Activated CD4-positive, alpha-beta T cell treated with anti-CD3 and anti-CD28 coated beads, Interleukin-2, Interleukin-6, amounts not matched to agents 100 ng/mL and 50 ng/mL, durations not matched to agents 16 hours and 8 hours (primary cell): ENCODE measurements around the gene SPECC1L.

Experiments
- DNase-seq: peaks from one replicate; pipeline ENCODE4 v3.0.0-alpha.2; 2020

SPECC1L gene

DNA sequence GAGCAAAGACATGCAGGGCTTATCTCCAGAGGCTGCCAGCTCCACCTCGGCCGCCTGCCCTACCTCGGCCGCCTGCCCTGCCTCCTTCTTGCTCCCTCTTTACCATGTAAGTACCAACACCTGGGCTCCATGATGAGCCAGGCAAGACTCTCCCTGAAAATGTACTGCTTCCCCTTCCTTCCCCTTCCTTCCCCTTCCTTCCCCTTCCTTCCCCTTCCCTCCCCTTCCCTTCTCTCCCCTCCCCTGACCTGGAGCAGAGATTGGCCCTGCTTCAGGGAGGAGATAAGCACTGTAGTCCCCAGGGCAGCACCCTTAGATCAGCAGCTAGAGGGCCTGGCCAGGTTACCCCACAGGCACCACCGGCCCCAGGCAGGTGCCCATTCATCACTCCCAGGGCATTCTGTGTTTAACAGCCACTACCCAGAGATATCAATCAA, 131.3 kb downstream of the SPECC1L start:
- DNase-seq, result no peak

GRCh38 chr22:24402460-24403192, 132.0 kb downstream of the SPECC1L start:
- peak; percentile 31 for DNase-seq

DNA sequence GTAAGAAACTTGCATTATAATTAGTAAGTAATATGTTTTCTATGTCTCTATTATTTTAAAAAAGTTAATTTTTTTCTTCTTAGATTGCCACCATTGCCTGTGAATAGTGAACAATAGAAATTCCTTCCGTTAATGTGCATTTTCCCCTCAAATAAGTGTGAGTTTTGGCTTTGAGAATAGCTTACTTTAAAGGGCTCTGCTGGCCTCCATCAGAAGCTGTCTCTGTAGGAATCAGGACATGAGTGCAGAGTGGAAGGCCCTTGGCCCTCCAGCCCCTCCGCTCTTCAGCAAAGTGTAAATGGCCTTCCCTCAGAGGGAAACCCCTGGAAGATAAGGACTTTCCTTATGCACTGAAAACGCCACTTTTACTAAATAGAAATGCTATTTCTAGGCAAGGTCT, 132.7 kb downstream of the SPECC1L start:
- DNase-seq, result no peak

DNA sequence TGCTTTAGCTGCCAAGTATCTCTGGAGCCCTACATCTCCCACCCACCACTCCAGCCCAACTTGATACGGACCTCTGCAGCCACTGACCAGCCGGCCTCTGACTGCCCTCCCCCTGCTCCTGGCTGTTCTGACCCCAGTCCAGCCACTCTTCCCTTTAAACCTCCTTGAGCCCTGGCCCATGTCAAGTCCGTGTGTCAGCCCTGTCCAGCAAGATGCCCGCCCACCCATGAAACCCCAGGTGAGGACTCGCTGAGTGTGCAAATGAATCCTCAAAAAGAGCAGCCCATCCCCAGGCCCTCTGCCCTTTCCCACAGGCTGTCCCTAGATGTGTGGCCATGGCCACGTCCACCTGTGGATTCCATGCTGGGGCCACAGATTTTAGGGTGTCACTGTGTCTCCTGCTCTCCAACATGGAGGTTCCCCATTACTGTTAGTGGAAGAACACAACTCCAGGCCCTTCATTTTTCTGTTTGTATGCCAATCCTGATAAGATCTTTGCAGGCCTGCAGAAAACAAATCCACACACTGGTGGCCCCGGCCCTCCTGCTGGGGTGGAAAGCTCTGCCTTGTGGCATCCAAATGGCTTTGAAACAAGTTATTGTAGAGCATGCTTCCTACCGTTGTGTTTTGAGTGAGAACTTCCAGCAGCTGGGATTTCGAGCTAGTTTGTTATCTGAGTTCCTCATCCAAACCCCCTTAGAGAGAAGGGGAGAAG, 134.1 kb downstream of the SPECC1L start:
- no peak for DNase-seq

GRCh38 chr22:24405631-24406321, 135.1 kb downstream of the SPECC1L start:
- DNase-seq, result no peak

DNA sequence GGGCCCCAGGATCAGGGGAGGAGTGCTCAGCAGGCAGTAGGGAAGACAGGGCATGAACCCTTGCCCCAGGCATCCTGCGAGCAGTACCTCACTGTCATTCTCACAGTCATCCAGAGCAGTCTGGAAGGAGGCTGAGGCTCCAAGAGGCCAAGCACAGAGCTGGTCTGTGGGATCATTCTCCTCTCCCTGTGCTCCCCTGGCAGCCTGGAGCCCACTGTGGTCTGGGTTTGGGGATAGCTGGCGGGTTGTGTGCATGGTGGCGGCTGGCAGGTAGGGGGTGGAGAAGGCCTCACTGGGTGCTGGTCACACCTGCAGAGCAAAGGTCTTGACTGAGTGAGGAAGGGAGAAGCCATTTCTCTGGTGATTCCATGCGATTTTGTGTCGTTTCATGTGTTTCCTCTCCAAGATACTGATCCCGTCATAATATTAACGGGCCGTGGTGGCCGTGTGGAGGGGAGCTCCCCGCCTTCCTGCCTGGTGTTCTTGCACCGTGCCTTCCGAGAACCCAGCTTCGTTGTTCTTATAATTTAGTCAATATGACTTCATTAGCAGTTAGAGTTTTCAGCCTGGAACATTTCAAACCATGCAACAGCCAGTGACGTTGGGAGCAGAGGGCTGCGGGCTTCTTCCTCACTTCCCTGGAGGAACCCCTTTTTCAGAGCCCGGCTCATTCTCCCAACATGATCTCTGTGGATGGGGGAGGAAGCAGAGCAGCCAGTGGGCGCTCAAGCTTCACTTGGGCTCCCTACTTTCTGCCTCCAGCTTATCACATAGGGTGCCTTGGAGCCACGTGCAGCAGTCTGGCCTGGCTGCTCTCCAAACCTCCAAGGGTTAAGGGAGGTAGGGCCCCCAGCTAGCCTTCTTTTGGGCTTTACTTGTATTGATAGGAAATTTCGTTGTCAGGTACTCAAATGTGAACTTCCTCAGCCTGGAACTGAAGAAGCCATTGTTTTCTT, 136.0 kb downstream of the SPECC1L start:
- no peak for DNase-seq

DNA sequence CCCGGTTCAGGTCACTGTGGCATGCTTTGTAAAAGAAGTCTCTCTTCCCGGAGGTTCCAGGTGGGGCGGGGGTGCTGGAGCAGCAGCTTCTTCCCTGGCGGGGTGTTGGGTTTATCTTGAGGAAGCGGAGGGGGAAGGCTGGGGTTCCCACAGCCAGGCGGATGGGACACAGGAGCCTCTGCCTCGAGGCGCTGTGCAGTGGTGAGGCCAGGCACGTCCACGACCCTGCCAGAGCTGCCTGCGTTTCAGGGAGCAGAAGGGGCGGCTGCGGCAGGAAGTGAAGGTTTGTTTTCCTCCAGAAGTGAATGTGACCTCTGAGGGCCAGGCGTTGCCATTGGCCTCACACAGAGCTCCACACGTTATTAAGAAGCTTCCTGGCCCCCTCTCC, 136.6 kb downstream of the SPECC1L start:
- DNase-seq, result no peak

GRCh38 chr22:24407884-24408283, 137.3 kb downstream of the SPECC1L start:
- DNase-seq, result no peak

DNA sequence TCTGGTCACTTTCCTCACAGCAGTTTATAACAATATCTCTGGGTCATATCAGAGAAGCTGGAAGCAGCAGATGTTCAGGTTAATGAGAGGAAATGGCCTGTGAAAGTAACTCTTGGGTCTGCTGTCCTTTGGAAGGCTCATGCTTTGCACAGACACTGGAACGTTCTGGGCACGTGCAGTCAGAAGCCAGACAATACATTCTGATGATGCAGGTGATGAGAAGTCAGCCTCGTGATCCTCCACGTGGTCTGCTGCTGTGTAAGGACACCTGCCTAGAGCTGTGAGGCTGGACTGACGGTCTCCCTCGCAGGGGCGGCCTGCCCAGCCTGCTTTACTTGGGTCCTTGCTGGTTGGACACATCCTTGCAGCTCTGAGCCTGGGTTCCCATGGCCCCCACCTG, 138.0 kb downstream of the SPECC1L start:
- DNase-seq, result no peak

GRCh38 chr22:24409707-24410106, 139.1 kb downstream of the SPECC1L start:
- DNase-seq, result no peak

- peak; percentile 54 for DNase-seq
Measured at GRCh38 chr22:24410110-24410856, 139.7 kb downstream of the SPECC1L start.

GRCh38 chr22:24411256-24412004, 140.8 kb downstream of the SPECC1L start:
- DNase-seq, result no peak

- no peak for DNase-seq
Measured at GRCh38 chr22:24412274-24412673, 141.6 kb downstream of the SPECC1L start.

- no peak for DNase-seq
Measured at GRCh38 chr22:24413271-24413670, 142.6 kb downstream of the SPECC1L start.

DNA sequence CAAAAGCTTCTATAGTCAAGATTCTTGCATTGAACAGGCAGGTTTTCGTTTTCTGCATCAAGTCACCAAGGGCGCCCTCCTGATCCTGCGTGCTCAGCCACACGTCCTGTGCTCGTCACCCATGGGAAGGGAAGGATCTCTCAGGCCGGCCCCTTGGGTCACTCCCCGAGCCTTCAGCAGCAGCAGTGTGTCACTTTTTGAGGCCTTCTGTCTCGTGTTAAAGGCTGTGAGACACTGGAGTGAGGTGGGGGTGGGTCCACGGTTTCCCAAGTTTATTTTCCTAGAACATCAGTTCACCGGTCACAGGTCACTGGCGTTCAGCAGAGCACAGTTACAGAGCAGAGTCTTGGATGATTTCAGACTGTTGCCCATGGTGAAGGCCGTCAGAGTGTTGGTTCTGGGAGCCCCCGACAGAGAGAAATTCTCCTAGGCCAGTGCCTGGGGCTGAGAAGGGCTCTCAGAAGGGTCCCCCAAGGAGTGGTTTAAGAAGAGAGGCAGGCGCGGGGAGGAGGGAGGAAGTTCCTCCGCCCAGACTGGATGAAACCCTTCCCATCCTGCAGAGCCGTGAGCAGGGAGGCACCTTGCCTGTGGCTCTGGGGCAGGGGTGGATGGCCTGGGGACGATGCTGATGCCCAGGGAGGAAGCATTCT, 143.2 kb downstream of the SPECC1L start:
- DNase-seq, result no peak

- DNase-seq, result no peak
Measured at GRCh38 chr22:24414523-24414922, 143.9 kb downstream of the SPECC1L start.

DNA sequence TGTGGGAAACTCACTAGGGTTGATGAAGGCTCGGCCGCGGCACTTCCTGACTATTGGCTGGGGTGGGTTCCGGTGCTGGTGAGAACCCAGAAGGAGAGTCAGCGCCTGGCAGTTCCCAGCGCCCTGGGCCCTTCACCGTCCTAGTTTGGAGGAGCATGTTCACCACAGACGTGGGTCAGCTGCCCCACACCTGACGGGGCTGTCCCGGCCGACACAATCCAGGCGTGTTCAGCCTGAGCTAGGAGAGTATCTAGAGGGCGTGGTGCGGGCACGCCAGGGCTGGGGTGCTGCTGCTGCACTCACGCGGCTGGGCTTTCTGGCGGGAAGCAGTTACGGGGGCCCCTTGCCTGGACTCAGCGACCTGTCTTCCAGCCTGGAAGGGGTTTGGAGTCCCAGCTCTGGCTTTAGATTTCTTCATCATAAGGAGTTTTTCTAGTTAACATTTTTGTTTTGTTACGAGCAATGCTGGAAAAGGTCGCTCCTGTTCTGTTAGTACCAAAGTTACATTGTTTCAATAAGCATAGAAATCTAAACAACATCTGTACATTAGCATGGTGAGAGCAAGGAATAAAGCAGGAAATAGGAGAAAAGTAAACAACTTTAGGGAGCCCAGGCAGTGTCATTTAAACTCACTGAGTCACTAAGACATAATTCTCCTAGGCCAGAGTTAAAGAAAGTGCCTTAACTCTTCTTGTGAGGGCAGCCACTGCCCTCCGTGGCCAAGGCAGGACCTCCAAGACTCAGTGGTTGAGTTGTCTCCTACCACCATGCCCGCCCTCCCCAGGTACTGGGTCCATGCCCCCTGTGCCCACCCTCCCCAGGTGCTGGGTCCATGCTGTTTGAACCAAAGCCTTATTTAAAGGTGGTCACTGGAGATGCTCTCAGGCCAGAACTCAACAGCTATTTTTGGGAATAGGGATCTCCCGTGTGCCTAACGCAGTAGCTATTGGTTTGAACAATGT, 144.6 kb downstream of the SPECC1L start:
- no peak for DNase-seq

DNA sequence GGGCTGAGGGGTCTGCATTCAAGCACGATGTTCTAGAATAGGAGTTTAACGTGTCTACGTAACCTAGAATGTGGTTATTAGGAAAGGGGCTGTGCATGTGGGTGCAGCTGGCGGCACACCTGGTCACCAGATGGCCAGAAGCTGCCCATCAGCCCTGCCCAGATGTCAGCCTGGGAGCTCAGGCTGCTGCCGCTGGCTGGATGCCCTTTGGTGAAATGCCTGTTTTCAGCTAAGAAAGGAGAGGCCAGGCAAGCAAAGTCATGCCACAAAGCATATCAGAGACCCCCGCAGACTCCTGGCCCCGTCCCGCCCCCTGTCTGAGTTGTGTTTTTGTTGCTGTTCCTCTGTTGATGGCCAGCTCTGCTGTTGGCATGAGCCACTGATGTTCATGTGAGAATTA, 145.5 kb downstream of the SPECC1L start:
- DNase-seq, result no peak

DNA sequence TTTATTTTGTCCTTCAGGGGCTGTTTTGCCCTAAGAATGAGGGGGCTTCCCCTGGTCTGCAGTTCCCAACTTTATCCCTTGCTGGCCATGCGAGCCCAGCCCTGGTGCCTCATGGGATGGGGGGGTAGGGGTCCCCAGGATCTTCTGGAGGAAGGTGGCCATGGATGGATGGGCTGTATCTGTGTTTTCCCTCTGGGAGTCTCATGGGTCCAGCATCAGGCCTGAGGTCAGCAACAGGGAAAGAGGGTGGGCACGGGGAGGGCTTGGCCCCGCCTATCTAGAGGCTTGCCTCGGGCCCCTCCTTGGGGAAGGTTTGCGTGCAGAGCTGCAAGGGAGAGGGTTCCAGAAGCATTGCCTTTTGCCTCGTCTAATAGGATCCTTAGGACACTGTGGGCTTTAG, 146.0 kb downstream of the SPECC1L start:
- DNase-seq, result no peak
